ENCODE results near the gene ARHGEF17.

DNA sequence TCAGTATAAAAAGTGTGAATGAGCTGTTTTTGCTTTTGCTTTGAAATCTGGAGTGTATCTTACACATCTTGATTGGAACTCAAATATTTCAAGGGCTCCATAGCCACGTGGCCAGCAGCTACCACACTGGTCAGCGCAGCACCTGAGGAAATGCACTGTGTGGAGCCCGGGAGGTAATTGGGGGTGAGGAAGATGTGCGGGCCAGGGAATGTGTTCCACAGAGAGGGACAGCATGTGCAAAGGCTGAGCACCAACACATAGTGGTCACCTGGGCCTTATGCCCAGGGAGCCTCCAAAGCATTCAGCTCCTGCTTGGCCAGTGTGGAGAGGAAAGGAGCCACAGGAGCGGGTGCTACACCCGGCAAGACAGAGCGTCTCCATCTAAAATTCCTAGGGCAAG is 88.9 kb downstream of the ARHGEF17 start:
- TF ChIP-seq, protein P1, sequence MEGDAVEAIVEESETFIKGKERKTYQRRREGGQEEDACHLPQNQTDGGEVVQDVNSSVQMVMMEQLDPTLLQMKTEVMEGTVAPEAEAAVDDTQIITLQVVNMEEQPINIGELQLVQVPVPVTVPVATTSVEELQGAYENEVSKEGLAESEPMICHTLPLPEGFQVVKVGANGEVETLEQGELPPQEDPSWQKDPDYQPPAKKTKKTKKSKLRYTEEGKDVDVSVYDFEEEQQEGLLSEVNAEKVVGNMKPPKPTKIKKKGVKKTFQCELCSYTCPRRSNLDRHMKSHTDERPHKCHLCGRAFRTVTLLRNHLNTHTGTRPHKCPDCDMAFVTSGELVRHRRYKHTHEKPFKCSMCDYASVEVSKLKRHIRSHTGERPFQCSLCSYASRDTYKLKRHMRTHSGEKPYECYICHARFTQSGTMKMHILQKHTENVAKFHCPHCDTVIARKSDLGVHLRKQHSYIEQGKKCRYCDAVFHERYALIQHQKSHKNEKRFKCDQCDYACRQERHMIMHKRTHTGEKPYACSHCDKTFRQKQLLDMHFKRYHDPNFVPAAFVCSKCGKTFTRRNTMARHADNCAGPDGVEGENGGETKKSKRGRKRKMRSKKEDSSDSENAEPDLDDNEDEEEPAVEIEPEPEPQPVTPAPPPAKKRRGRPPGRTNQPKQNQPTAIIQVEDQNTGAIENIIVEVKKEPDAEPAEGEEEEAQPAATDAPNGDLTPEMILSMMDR (IDR thresholded peaks at IDR 0.05 in 8 of 11, conservative IDR thresholded peaks at IDR 0.05 in 3 of 11), result no peak
- no peak for TF ChIP-seq POLR2A (IDR thresholded peaks at IDR 0.05)

Data from spleen (tissue), 7 donors.